ENCODE measurements around the gene MUC5AC. TPM values are rescaled to one million over a fixed set of nuclear protein-coding genes. Genes with fewer than 3 reads are reported as not detected.
"Not testable (repeated sequence)": the region's sequence is repeated elsewhere in the genome, so short reads cannot be mapped to it uniquely, and the experiment has no call there.

The MUC5AC gene
- total RNA-seq, 1 experiment from 2014 or later = 9.0 TPM

- no peak for DNase-seq (ENCODE audit: low spot score)
Measured at GRCh38 chr11:1207401-1208143, 49.8 kb downstream of the MUC5AC start.

- DNase-seq (ENCODE audit: low spot score) = no peak
Measured at GRCh38 chr11:1208144-1208393, 50.3 kb downstream of the MUC5AC start.

GRCh38 chr11:1208394-1209261 is 50.9 kb downstream of the MUC5AC start:
- no peak for DNase-seq (ENCODE audit: low spot score)

GRCh38 chr11:1209371-1210057 is 51.8 kb downstream of the MUC5AC start:
- DNase-seq (ENCODE audit: low spot score) = no peak

GRCh38 chr11:1211838-1212237 is 54.1 kb downstream of the MUC5AC start:
- no peak for DNase-seq (ENCODE audit: low spot score)

GRCh38 chr11:1215826-1216225 is 58.1 kb downstream of the MUC5AC start:
- not testable (repeated sequence) for DNase-seq (ENCODE audit: low spot score)

GRCh38 chr11:1217151-1217550 is 59.4 kb downstream of the MUC5AC start:
- DNase-seq (ENCODE audit: low spot score) = no peak

- DNase-seq (ENCODE audit: low spot score) = no peak
Measured at GRCh38 chr11:1218256-1218787, 60.6 kb downstream of the MUC5AC start.

- DNase-seq (ENCODE audit: low spot score) = no peak
Measured at GRCh38 chr11:1218788-1219445, 61.2 kb downstream of the MUC5AC start.

- DNase-seq (ENCODE audit: low spot score) = no peak
Measured at GRCh38 chr11:1219446-1219833, 61.7 kb downstream of the MUC5AC start.

GRCh38 chr11:1219834-1220815 is 62.4 kb downstream of the MUC5AC start:
- DNase-seq (ENCODE audit: low spot score) = peak; percentile 34

GRCh38 chr11:1220941-1221721 is 63.4 kb downstream of the MUC5AC start:
- DNase-seq (ENCODE audit: low spot score) = no peak

- no peak for DNase-seq (ENCODE audit: low spot score)
Measured at GRCh38 chr11:1221848-1222311, 64.1 kb downstream of the MUC5AC start.

GRCh38 chr11:1222491-1223345 is 65.0 kb downstream of the MUC5AC start, which contains the start of gene MUC5B:
Gene MUC5B, plus strand, starts transcription at chr11:1223066. Its CDS starts 58 bp downstream, at chr11:1223124.
- DNase-seq (ENCODE audit: low spot score) = no peak

GRCh38 chr11:1223346-1224110 is 65.8 kb downstream of the MUC5AC start:
- no peak for DNase-seq (ENCODE audit: low spot score)

- DNase-seq (ENCODE audit: low spot score) = no peak
Measured at GRCh38 chr11:1224111-1224490, 66.3 kb downstream of the MUC5AC start.

- DNase-seq (ENCODE audit: low spot score) = no peak
Measured at GRCh38 chr11:1224491-1225385, 67.0 kb downstream of the MUC5AC start.

Data from HT-29 (cell line).